ENCODE data around the gene GP1BA. TPM values are rescaled to one million over a fixed set of nuclear protein-coding genes. Genes with fewer than 3 reads are reported as not detected.

Gene GP1BA
- polyA plus RNA-seq, 3 donors from 2014 or later: 0.38 to 1.3 TPM; not detected in 1

- H3K9me3 Mint-ChIP-seq: peaks cover 0 to 1% (median 0%) of the 10 kb centered on the region in 6 donors
- DNase-seq: no peak
- H3K27me3 Mint-ChIP-seq (ENCODE audit: low read depth in 3 of 3): peaks cover 6 to 12% (median 7%) of the 10 kb centered on the region in 3 donors
- H3K4me1 Mint-ChIP-seq: peaks cover 13 to 21% of the 10 kb centered on the region in 2 donors
- H3K27ac Mint-ChIP-seq: no peak overlapping the region
- no peak overlapping the region for H3K4me3 Mint-ChIP-seq
- H3K36me3 Mint-ChIP-seq: no peaks in the 10 kb centered on the region
These were observed 21.4 kb downstream of the GP1BA start for GRCh38 chr17:4953451-4953961.

- H3K36me3 Mint-ChIP-seq: no peaks in the 10 kb centered on the region
- peaks cover 2 to 4% (median 2%) of the 10 kb centered on the region in 3 donors for H3K27me3 Mint-ChIP-seq (ENCODE audit: low read depth in 3 of 3)
- H3K9me3 Mint-ChIP-seq: no peaks in the 10 kb centered on the region
- H3K4me1 Mint-ChIP-seq: peaks cover 12 to 17% of the 10 kb centered on the region in 2 donors
- no peak overlapping the region for H3K4me3 Mint-ChIP-seq
- no peak for DNase-seq
- H3K27ac Mint-ChIP-seq: no peak overlapping the region
These were observed 23.0 kb downstream of the GP1BA start for GRCh38 chr17:4955091-4955490.

GRCh38 chr17:4956493-4957061, 24.5 kb downstream of the GP1BA start:
- H3K4me3 Mint-ChIP-seq: no peak overlapping the region
- no peak overlapping the region for H3K27ac Mint-ChIP-seq
- H3K36me3 Mint-ChIP-seq: peaks cover 0 to 9% (median 8%) of the 10 kb centered on the region in 3 donors
- H3K27me3 Mint-ChIP-seq (ENCODE audit: low read depth in 3 of 3): no peaks in the 10 kb centered on the region
- H3K4me1 Mint-ChIP-seq: peaks cover 0 to 4% of the 10 kb centered on the region in 2 donors
- DNase-seq: peak; percentile 30 to 36 (median 35)
- no peaks in the 10 kb centered on the region for H3K9me3 Mint-ChIP-seq

- no peak for DNase-seq
- H3K27ac Mint-ChIP-seq: no peak overlapping the region
- peaks cover 0 to 4% of the 10 kb centered on the region in 2 donors for H3K4me1 Mint-ChIP-seq
These were observed 26.0 kb downstream of the GP1BA start for GRCh38 chr17:4958102-4958501.

GRCh38 chr17:4959261-4959965, 27.3 kb downstream of the GP1BA start:
- H3K4me1 Mint-ChIP-seq: peaks cover 0 to 3% of the 10 kb centered on the region in 2 donors
- no peaks in the 10 kb centered on the region for H3K27me3 Mint-ChIP-seq (ENCODE audit: low read depth in 3 of 3)
- H3K27ac Mint-ChIP-seq: no peak overlapping the region
- H3K9me3 Mint-ChIP-seq: no peaks in the 10 kb centered on the region
- no peak overlapping the region for H3K4me3 Mint-ChIP-seq
- H3K36me3 Mint-ChIP-seq: peaks cover 0 to 9% (median 8%) of the 10 kb centered on the region in 3 donors
- no peak for DNase-seq

More at GRCh38 chr17:4958102-4958501, 26.0 kb downstream of the GP1BA start:
- Mint-ChIP-seq H3K4me3 (no peak overlapping the region), H3K27me3 (ENCODE audit: low read depth in 3 of 3) (no peaks in the 10 kb centered on the region), H3K36me3 (peaks cover 0 to 9% (median 8%) of the 10 kb centered on the region in 3 donors), H3K9me3 (no peaks in the 10 kb centered on the region)

GRCh38 chr17:4960279-4960922, 28.3 kb downstream of the GP1BA start:
- Mint-ChIP-seq H3K4me3 (no peak overlapping the region), H3K27me3 (ENCODE audit: low read depth in 3 of 3) (no peaks in the 10 kb centered on the region), H3K27ac (peak overlapping the region in 1 of 6 donors; percentile 20), H3K36me3 (peaks cover 0 to 9% (median 8%) of the 10 kb centered on the region in 3 donors), H3K9me3 (no peaks in the 10 kb centered on the region), H3K4me1 (peaks cover 4 to 6% of the 10 kb centered on the region in 2 donors)
- DNase-seq: no peak

- DNase-seq: no peak
- Mint-ChIP-seq H3K9me3 (no peaks in the 10 kb centered on the region), H3K27ac (peak overlapping the region in 2 of 6 donors; percentile 56 to 64), H3K36me3 (peaks cover 4 to 9% (median 8%) of the 10 kb centered on the region in 3 donors), H3K27me3 (ENCODE audit: low read depth in 3 of 3) (peaks cover 0 to 2% (median 0%) of the 10 kb centered on the region in 3 donors), H3K4me1 (peaks cover 13 to 14% of the 10 kb centered on the region in 2 donors), H3K4me3 (peak overlapping the region; percentile 19 to 63 (median 44))
These were observed 33.4 kb downstream of the GP1BA start for GRCh38 chr17:4965311-4965986.

GRCh38 chr17:4966844-4967538, 34.9 kb downstream of the GP1BA start:
- Mint-ChIP-seq H3K9me3 (no peaks in the 10 kb centered on the region), H3K4me1 (peaks cover 13 to 14% of the 10 kb centered on the region in 2 donors), H3K27ac (peak overlapping the region in 3 of 6 donors; percentile 87 to 94 (median 89)), H3K4me3 (no peak overlapping the region), H3K36me3 (peaks cover 0 to 9% (median 3%) of the 10 kb centered on the region in 3 donors), H3K27me3 (ENCODE audit: low read depth in 3 of 3) (peaks cover 0 to 2% (median 0%) of the 10 kb centered on the region in 3 donors)
- peak; percentile 98 for DNase-seq

GRCh38 chr17:4967539-4968485, 35.7 kb downstream of the GP1BA start, which contains the start of gene SPAG7:
TSS of gene SPAG7 (minus strand) at chr17:4967817. CDS start at chr17:4967804, 13 bp downstream.
- H3K27ac Mint-ChIP-seq: peak within 1 kb of the TSS in 3 of 6 donors; percentile 87 to 94 (median 89)
- H3K4me1 Mint-ChIP-seq: peaks cover 13 to 14% of the 10 kb centered on the region in 2 donors
- peaks cover 0 to 2% (median 0%) of the 10 kb centered on the region in 3 donors for H3K27me3 Mint-ChIP-seq (ENCODE audit: low read depth in 3 of 3)
- DNase-seq: peak; percentile 97 to 98 (median 98)
- H3K4me3 Mint-ChIP-seq: no peak within 1 kb of the TSS
- H3K9me3 Mint-ChIP-seq: no peaks in the 10 kb centered on the region
- H3K36me3 Mint-ChIP-seq: peaks cover 0 to 9% (median 3%) of the 10 kb centered on the region in 3 donors

GRCh38 chr17:4968486-4969046, 36.5 kb downstream of the GP1BA start:
- Mint-ChIP-seq H3K27me3 (ENCODE audit: low read depth in 3 of 3) (peaks cover 0 to 2% (median 0%) of the 10 kb centered on the region in 3 donors), H3K4me3 (no peak overlapping the region), H3K9me3 (no peaks in the 10 kb centered on the region), H3K27ac (no peak overlapping the region), H3K36me3 (peaks cover 0 to 9% (median 3%) of the 10 kb centered on the region in 3 donors), H3K4me1 (peaks cover 12 to 14% of the 10 kb centered on the region in 2 donors)
- DNase-seq: no peak

- Mint-ChIP-seq H3K36me3 (peaks cover 0 to 9% (median 3%) of the 10 kb centered on the region in 3 donors), H3K27me3 (ENCODE audit: low read depth in 3 of 3) (peaks cover 0 to 2% (median 0%) of the 10 kb centered on the region in 3 donors), H3K4me3 (no peak overlapping the region), H3K9me3 (no peaks in the 10 kb centered on the region), H3K4me1 (peaks cover 14% of the 10 kb centered on the region in 2 donors), H3K27ac (peak overlapping the region in 2 of 6 donors; percentile 34 to 68)
- DNase-seq: no peak
These were observed 37.0 kb downstream of the GP1BA start for GRCh38 chr17:4969047-4969550.
